GM19193 (cell line): ENCODE data around the gene NEDD8.

Source experiments
- POLR2A ChIP-seq: IDR thresholded peaks from 4 replicates; pipeline ENCODE4 v1.6.1; 2011; ENCODE audit not compliant: insufficient read depth, insufficient read length; ENCODE audit errors: extremely low read depth

The NEDD8 gene

DNA sequence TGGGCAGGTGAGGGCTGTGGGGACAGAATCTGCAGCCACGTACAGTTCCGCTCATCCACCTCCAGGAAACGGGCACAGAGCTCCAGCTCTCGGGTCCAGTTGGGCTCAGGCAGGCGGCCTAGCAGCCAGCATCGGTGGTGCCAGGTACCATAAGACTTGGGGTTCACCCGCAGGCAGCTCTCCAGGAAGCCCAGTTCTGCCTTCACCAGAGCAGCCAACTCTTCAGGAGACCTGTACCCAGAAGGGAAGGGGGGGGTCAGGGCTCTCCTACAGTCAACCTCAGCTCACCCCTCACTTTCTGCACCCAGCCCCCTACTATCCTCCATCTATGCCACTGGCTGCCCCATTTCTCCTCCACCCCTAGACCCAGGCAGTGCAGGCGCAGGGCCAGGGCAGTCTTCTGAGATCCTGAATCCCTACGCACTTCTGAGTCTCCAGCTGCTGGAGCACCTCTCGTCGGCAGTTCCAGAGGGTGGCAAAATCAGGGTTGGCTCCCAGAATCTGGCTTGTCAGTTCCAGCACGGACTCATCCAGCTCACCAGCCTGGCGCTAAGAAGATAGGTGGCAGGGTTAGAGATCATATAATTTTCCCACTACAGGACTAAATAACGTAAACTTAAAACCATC lies 37.9 kb upstream of the NEDD8 start:
- TF ChIP-seq POLR2A: no peak

DNA sequence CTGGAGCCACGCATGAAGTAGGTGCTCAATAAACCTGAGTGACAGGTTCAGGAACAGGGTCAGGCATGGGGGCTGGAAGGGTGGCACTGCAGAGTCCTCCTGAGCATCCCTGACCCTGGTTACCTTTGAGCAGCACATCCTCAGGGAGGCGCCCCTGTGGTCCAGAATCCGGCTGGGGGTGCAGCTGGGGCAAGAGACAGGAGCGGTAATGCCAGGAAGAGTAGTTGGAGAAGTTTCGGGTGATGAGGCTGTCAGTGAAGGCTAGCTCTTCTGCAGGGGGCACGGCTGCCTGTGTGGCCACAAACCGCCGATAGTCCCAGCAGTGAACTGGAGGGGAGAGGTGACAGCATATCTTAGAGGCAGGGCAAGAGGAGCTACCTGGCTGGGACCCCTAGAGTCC lies 37.2 kb upstream of the NEDD8 start:
- no peak for TF ChIP-seq POLR2A

DNA sequence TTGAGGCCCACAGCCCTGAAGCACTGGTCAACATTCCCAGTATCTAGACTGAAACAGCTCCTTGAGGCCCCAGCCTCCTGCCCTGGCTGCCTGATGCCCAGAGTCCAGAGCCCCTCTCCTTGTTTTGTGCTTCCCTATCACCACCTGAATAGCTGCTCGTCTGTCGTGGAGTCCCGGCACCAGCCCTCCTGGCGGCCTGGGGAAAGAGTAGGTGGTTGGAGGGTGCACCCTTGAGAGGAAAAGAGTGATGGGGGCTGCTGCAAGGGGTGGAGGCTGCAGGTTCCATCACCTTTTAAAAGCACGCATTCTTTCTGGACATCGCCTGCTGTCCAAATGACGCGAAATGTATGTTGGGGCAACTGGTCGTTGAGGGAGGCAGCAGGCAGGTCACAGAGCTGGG lies 36.1 kb upstream of the NEDD8 start:
- TF ChIP-seq POLR2A: no peak

DNA sequence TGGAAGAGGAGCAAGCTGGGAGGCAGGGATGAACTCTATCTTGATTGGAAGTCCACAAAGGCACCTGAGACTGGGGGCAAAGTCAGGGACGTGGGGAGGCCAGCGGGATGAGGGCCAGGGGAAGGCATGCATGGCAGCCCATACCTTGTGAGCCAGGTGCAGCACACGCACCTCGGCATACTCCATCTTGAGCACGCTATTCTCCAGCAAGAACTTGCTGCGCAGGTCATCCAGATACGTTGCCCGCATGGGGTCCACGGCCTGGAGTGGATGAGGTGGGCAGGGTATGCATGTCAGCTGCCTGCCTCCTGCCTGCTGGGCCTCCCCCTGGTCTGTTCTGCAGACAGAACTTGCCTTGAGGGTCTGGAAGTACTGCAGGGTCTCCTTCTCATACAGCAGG lies 35.3 kb upstream of the NEDD8 start:
- no peak for TF ChIP-seq POLR2A

DNA sequence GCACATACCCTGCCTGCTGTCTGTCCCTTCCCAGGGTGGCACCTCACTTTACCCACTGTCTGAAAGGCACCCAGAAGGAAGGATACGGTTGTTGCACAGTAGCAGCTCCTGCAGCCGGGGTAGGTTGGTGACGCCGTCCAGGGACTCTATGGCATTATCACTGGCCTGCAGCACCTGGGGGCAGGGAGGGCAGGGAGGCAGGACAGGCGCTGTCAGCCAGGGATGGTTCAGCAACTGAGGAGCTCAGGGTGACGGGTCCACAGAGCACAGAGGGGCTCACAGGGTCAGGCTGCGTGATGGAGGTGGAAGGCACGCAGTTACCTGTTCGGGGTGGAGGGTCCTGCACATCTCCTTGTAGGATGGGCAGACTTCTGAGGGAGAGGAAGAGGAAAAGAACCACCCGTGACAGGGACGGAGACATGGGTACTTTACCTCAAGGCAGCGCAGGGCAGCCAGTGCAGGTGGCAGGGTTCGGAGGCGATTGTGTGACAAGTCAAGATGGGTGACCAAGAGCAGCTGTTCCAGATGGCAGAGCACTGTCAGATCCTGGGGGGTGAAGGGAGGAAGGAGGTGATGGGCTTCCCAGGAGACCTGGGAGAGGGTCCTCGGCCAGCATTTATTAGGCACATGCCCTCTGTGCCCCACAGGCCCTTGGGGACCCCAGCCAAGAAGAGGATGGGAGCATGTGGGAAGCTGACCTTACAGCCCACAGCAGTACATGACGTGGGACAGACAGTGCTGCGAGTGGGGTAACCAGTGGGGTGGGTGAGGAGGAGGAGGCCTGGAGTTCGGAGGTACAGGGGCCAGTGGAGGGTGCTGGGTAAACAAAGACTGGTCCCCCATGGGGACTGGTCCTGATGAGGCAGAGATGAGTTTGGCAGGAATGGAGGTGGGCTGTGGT lies 34.4 kb upstream of the NEDD8 start:
- no peak for TF ChIP-seq POLR2A

DNA sequence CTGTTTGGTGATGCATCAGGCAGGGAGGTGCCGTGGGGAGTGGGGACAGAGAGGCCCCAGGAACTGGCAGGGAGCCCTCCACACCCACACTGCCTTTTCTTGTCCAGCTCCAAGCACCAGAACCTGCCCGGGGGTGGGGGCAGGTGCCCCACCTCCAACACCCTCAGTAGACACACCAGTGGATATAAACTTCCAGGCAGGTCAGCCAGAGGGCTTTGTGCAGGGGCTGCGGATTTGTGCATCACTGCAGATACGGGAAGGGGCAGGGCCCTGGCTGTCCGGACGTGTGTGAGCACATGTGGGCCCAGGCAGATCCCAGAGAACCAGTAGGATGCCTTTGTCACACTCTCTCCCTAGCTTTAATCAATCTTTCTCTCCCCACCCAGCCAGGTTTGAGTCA lies 32.1 kb upstream of the NEDD8 start:
- no peak for TF ChIP-seq POLR2A

DNA sequence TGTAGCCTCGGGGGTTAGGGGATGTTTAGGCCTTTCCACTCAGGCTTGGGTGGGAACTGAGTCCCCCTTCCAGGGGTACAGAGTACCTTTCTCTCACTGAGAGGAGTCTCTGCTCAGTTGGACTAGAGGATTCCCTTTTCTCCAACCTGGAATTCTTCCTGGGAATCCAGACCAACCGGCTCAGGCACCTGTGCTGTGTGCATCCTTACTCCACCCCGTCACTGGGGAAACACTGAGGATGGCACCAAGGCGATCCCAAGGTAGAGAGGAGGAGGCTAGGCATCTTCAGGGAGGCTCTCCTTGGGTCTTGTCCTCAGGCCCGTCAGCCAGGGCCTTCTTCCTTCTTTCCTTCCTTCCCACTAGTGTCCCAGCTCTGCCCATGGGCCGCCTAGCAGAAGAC lies 31.7 kb upstream of the NEDD8 start:
- no peak for TF ChIP-seq POLR2A

DNA sequence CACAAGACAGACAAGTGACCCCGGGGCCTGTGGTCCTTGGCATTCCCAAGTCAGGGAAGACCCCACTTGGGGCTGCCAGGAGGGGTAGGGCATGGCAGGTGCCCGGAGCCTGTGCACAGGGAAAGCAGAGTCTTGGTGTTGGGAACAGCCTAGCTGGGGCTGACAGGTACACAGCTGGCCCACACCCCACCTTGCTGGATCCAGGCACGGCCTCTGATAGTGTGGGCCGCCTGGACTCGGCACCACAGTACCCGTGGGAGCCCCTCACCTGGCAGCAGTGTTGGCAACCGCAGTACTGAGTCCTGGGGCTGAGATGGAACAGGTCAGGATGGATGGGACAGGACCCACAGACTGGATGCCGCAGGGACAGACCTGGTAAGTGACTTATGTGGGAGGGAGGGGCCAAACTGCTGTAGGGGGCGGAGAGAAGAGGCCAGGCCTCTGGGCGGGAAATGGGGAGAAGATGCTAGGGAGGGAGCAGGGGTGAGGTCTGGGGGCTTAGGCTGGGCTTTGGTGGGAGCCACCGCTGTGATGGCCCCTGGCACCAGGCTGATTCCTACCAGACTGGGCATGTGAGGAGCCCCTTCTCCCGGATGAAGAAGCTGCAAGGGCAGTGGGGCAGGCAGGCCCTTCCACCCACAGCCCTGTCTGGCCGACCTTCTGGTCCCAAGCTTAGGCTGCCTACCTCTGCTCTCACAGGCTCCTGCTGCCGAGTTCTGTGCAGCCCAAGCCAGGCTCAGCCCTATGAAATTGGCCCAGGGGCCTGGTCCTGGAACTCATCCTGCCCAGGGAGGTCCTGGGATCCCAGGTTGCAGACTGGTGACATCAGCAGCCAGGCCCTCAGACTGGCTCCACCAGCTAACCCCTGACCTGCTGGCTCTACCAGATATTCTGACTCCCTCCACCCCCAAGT lies 30.9 kb upstream of the NEDD8 start, which contains the start of gene TGM1:
Gene TGM1 (minus strand): TSS at position 357 of the 913 bp plus-strand sequence. CDS start 825 bp downstream, outside the sequence.
- no peak for TF ChIP-seq POLR2A

DNA sequence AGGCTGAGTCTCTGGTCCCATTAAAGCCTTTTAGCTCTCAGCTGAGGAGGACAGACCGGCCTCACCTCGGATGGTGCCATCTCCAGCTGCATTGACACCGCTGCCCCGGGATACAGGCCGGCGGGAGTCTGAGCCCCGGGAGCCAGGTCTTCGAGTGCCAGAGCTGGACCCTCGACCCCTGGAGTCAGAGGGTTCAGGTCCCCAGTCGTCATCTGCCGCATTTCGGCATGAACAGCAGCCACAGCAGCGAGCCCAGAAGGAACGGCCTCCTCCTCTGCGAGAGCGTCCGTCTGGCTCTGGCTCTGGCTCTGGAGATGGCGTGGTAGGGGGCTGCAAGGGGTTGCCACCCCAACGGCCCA lies 29.8 kb upstream of the NEDD8 start:
- TF ChIP-seq POLR2A: no peak

DNA sequence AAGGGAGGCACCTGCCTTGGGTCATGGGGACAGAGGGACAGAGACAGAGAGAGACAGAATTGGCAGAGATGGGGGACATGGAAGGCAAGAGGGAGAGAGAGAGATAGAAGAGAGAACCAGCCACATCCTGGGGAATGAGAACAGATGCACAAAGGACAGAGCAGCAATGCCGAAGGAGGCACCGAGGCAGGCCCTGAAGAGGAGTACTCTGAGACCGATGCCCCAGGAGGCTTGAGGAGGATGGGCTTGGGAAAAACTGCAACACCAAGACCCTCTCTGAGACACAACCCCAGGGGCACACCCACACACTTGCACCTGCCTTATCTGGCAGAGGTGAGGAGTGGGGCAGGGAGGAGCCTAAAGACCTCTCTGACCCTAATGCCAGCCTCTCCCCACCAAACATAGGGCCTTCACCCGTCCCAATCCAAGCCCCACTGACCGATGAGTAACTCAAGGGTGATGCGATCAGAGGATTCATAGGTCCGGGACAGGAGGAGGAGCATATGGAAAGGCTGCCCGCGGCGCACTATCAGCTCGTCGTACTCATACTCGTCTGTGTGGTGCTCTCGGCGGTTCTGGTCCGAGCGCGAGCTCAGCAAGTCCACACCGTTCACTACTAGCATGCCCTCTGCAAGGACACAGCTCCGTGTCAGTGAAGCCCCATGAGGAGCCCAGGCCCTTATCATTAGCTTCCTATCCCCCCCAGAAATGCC lies 29.2 kb upstream of the NEDD8 start:
- no peak for TF ChIP-seq POLR2A

DNA sequence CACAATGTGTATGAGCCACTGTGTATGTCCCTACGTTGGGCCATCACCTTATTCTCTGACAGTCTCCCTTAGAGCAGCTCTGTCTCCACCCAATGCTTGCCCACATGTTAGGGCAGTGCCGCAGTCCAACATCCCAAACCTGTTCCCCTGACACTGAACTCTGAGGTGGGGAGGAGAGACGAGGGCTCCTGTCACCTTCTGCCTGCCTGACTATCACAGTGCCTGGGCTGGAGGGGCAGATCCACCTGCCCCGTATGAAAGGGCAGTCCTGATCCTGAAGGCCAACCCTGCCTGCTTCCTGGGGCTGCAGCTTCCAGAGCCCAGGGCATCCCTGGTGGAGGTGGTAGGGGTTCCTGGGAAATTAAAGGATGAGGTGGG lies 28.6 kb upstream of the NEDD8 start:
- TF ChIP-seq POLR2A: no peak

DNA sequence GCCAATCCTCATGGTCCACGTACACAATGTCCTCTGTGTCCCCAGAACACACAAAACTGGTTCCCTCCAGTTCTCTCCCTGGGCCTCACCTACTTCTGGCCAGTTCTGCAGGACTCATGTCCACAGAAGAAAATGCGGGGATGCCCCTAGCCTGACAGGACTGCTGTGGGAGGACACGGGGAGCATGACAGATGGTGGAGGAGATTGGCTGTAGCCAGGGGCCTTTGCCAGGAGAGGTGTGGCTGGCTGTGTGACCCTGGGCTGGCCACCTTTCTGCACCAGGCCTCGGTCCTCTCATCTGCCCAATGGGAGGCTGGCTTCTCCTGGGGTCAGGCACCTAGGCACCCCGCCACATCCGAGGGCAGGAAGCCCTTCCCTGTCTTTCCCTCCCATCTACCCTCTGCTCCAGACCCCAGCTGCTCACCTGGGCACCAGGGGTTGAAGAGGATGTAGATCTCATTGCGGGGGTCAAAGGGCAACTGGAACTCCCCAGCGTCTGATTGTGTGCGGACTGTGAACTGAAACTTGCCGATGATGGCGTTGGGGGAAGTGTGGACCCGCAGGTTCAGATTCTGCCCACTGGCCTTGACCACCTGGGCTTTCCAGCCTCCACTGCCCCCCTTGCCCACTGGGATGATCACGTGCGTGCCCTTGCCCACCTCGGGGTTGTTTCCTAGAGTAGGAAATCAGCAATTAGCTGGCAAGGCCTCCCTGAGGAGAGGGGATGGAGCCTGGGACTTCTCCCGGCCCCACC lies 28.0 kb upstream of the NEDD8 start:
- no peak for TF ChIP-seq POLR2A

DNA sequence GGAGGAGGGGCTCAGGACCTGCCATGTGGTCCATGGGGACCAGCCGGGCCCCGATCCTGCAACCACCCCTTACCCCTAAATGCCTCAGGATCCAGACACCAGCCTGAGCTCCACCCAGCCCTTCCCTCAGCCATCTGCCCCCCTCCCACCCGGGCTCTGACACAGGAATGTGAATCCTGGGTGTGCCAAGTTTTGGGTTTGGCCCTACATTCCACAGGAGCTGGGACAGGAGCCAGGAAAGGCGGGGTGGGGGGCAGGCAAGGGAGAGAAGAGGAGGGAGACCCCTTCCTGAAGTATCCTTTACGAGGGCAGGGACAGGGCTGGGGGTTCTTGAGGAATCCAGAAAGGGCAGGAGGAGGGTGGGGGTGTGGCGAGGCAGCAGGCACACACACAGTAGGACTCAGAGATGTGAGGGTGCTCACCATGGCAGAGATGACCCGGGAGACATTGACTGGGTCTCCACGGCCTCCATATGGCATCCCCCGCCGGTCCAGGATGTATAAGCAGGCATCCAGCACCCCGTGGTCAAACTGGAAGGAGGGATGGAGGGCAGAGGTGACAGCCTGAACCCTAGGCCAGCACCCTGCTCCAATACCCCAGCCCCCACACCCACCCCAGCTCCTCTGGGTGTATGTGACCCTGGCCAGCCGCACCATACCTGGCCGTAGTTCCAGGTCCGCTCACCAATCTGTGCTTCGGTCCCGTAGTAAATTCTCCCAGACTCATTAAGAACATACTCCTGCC lies 27.3 kb upstream of the NEDD8 start:
- TF ChIP-seq POLR2A: no peak
